SU-DHL-6 (cell line): ENCODE results near the gene SUGCT.

Experiments used
- CTCF ChIP-seq: fragments of 200-600 bp; sonication (generic); IDR thresholded peaks from one replicate; pipeline ENCODE4 v1.5.1; 2017; ENCODE audit warnings: antibody characterized with exemption, mild to moderate bottlenecking, low read length, moderate library complexity; ENCODE audit not compliant: insufficient read depth, poor library complexity, severe bottlenecking
- EZH2phosphoT487 ChIP-seq: fragments of 200-600 bp; sonication (generic), shearing (Covaris generic); conservative IDR thresholded peaks from 2 replicates; pipeline ENCODE4 v1.6.1; 2018; ENCODE audit warnings: mild to moderate bottlenecking, antibody characterized with exemption, low read length, moderate library complexity, mixed read lengths

DNA sequence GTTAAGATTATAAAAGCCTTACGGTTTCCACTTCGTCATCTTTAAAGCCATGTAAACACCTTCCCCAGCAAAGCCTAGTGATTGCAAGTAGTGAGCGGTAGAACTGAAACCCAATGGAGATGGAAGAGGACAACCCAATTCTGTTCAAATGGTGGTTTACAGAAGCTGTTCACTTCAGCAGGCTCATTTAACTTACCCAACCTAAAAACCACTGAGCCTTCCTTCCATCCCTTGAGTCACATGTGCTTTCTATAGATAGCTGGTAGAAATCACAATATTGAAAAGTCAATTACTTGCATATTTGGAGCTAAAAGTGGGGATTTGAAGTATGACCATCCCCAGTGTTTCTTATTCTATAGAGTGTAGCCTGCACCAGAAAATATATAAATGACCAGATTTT is 667.7 kb downstream of the SUGCT start:
- TF ChIP-seq CTCF (no peak), EZH2phosphoT487 (no peak)
